Tracheal epithelial cell (primary cell): ENCODE measurements around the gene TRAPPC10. TPM values are rescaled to one million over a fixed set of nuclear protein-coding genes. Genes with fewer than 3 reads are reported as not detected.

Source experiments
- total RNA-seq: library from RNA; depleted of rRNA; stranded (reverse); fragments of >200 nt; gene quantifications from 2 replicates; pipeline ENCODE4 v1.2.1, GENCODE V29; 2014

TRAPPC10 gene
- 17.5 and 24.3 TPM in 2 replicates for total RNA-seq

GRCh38 chr21:44011579-44012473 is at the start of gene TRAPPC10:
TRAPPC10 (plus strand) TSS chr21:44012309; CDS start chr21:44012494, 185 bp downstream.

GRCh38 chr21:44107026-44107501 is 95.0 kb downstream of the TRAPPC10 start, which contains the start of gene PWP2:
PWP2 (plus strand) TSS chr21:44107399; CDS start chr21:44107417, 18 bp downstream.

Other genes starting within 250 kb of the TRAPPC10 start
- 18.8 and 23.6 TPM in 2 replicates for gene CSTB, start 236.0 kb upstream of the TRAPPC10 start, total RNA-seq
- 23.2 and 51.1 TPM in 2 replicates for gene RRP1, start 222.7 kb upstream of the TRAPPC10 start, total RNA-seq
- 37.3 and 49.2 TPM in 2 replicates for gene AGPAT3, start 147.1 kb upstream of the TRAPPC10 start, total RNA-seq
- gene PWP2, start 95.1 kb downstream of the TRAPPC10 start, total RNA-seq = 4.8 and 9.2 TPM in 2 replicates
- gene GATD3, start 121.4 kb downstream of the TRAPPC10 start, total RNA-seq = 11.5 and 15.2 TPM in 2 replicates
- gene ICOSLG, start 228.6 kb downstream of the TRAPPC10 start, total RNA-seq = 0.85 and 1.2 TPM in 2 replicates
- not detected in 2 replicates for gene DNMT3L, start 249.6 kb downstream of the TRAPPC10 start, total RNA-seq